PFSK-1 (cell line): Measurements from ENCODE around the gene TGFB1I1.

Experiments
- POLR2AphosphoS5 ChIP-seq: IDR thresholded peaks from 2 replicates; pipeline ENCODE4 v1.6.1; 2012; ENCODE audit warnings: low read depth, mild to moderate bottlenecking, control low read depth, low read length, moderate library complexity
- REST ChIP-seq, 2 experiments: IDR thresholded peaks; 2 replicates each; pipeline versions ENCODE4 v1.6.1 to v1.8.0; 2011 to 2012; ENCODE audit warnings: low read depth in 2 of 2, low read length in 2 of 2, control low read depth in 1 of 2, inconsistent platforms in 1 of 2, mild to moderate bottlenecking in 1 of 2, moderate library complexity in 1 of 2; ENCODE audit not compliant: insufficient read depth in 1 of 2
- SIN3A ChIP-seq: IDR thresholded peaks from 2 replicates; pipeline ENCODE4 v1.6.1; 2012; ENCODE audit warnings: mild to moderate bottlenecking, low read length, moderate library complexity, borderline replicate concordance; ENCODE audit not compliant: insufficient read depth
- TAF1 ChIP-seq: IDR thresholded peaks from 2 replicates; pipeline ENCODE4 v1.6.1; 2012; ENCODE audit warnings: low read length, control low read depth, borderline replicate concordance; ENCODE audit not compliant: insufficient read depth

GRCh38 chr16:31471875-31472708 is at the start of gene TGFB1I1:
- TF ChIP-seq POLR2AphosphoS5 (0 out of 2 replicates have a peak, but pooled peaks have one; percentile 32), TAF1 (no peak), REST (IDR thresholded peaks at IDR 0.05; ENCODE audit: insufficient read depth in 1 of 2, low read depth in 2 of 2, low read length in 2 of 2) (no peak), SIN3A (no peak)
